ENCODE results near the gene KCNJ10. TPM values are rescaled to one million over a fixed set of nuclear protein-coding genes. Genes with fewer than 3 reads are reported as not detected.

KCNJ10 gene
- total RNA-seq, 6 experiments from 2014 or later = 0.23 to 3.1 (median 0.31) TPM; not detected in 1

DNA sequence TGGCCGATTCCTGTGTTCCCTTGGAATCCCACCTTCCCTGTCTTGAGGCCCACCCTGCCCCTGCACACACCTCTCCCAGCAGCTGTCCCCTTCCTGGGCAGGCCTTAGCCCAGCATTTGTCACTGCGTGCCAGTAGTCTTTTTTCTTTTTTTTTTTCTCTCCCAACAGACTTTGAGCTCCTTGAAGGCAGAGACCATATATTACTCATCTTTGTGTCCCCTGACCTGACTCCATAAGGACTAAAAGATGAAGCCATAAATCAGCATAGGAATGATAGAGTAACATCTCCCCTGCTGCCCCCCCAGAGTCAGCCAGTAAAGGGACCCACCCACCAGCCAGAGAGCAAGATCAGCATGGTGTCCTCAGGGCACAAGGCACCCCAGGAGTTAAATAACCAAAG is 65.5 kb downstream of the KCNJ10 start:
- no peak overlapping the region for H3K4me3 ChIP-seq
- no peaks in the 10 kb centered on the region for H3K27me3 ChIP-seq
- peaks cover 0 to 4% (median 0%) of the 10 kb centered on the region in 4 donors for H3K4me1 ChIP-seq
- no CpG with 5 or more reads among the region's 2 CpGs for WGBS (ENCODE audit: insufficient coverage, low coverage, low lambda C conversion rate, missing lambda C conversion rate)
- no peaks in the 10 kb centered on the region for H3K36me3 ChIP-seq
- no peak overlapping the region for H3K27ac ChIP-seq
- intact Hi-C loops (cut with DNase I) = loop anchor here (5.0 kb wide), 2 partner anchors 62 to 72 kb away; no protein-coding TSS in a partner anchor
- DNase-seq = no peak
- TF ChIP-seq, protein P1, sequence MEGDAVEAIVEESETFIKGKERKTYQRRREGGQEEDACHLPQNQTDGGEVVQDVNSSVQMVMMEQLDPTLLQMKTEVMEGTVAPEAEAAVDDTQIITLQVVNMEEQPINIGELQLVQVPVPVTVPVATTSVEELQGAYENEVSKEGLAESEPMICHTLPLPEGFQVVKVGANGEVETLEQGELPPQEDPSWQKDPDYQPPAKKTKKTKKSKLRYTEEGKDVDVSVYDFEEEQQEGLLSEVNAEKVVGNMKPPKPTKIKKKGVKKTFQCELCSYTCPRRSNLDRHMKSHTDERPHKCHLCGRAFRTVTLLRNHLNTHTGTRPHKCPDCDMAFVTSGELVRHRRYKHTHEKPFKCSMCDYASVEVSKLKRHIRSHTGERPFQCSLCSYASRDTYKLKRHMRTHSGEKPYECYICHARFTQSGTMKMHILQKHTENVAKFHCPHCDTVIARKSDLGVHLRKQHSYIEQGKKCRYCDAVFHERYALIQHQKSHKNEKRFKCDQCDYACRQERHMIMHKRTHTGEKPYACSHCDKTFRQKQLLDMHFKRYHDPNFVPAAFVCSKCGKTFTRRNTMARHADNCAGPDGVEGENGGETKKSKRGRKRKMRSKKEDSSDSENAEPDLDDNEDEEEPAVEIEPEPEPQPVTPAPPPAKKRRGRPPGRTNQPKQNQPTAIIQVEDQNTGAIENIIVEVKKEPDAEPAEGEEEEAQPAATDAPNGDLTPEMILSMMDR (IDR thresholded peaks at IDR 0.05) = no peak
- no peak for TF ChIP-seq POLR2A (IDR thresholded peaks at IDR 0.05)
- ATAC-seq = no peak
- H3K9me3 ChIP-seq = no peaks in the 10 kb centered on the region

DNA sequence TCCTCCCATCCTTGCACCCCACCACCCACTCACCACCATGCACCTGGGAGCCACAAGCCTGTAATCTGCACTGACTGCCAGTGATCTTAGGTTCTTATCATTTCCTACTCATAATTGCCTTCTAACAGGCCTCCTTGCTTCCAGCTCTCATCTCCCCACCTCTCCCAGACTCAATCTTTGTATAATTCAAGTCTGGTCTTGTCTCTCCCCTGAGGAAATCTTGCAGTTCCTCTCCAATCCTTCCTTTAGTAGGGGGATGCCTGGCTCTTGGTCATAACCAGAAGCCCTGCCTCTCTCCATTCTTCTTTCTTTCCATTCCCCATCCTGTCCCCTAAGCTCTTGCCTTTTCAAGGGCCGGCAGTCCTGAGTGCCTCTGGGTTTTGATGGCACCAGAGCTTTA is 66.0 kb downstream of the KCNJ10 start:
- intact Hi-C loops (cut with DNase I) = loop anchor here (5.0 kb wide), 2 partner anchors 62 to 72 kb away; no protein-coding TSS in a partner anchor
- 86% methylated on average over 1 of the region's 1 CpG for WGBS (ENCODE audit: insufficient coverage, low coverage, low lambda C conversion rate, missing lambda C conversion rate)

DNA sequence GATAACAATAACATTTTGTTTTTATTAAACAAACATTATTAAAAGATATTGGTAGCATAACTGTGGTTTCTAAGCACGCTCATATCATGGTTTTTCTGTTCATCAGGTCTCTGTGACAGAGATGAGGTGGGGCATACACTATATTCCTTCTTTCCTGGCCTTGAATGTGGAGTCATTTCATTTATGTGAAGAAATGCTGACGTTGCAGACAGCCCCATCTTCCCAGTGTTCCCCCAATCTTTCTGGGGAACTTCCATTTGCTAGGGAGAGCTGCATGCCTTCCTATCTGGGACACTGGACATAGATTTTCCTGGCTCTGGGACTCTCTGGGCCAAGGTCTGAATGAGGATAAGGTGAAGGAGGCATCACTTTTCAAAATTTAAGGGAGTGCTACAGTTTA is 68.5 kb downstream of the KCNJ10 start:
- H3K27me3 ChIP-seq = no peaks in the 10 kb centered on the region
- H3K27ac ChIP-seq = no peak overlapping the region
- ATAC-seq = no peak
- H3K36me3 ChIP-seq = no peaks in the 10 kb centered on the region
- TF ChIP-seq POLR2A (IDR thresholded peaks at IDR 0.05) = no peak
- TF ChIP-seq, protein P1 (IDR thresholded peaks at IDR 0.05) = no peak
- peaks cover 0 to 4% (median 0%) of the 10 kb centered on the region in 4 donors for H3K4me1 ChIP-seq
- H3K4me3 ChIP-seq = no peak overlapping the region
- intact Hi-C loops (cut with DNase I) = loop anchor here (5.0 kb wide), 2 partner anchors 59 to 69 kb away; no protein-coding TSS in a partner anchor
- DNase-seq = no peak
- no peaks in the 10 kb centered on the region for H3K9me3 ChIP-seq
- 71% methylated on average over 2 of the region's 2 CpGs for WGBS (ENCODE audit: insufficient coverage, low coverage, low lambda C conversion rate, missing lambda C conversion rate)

More for the DNA sequence above, 66.0 kb downstream of the KCNJ10 start:
- ATAC-seq (no peak), DNase-seq (no peak)
- H3K27ac ChIP-seq = no peak overlapping the region
- peaks cover 0 to 4% (median 0%) of the 10 kb centered on the region in 4 donors for H3K4me1 ChIP-seq
- H3K27me3 ChIP-seq = no peaks in the 10 kb centered on the region
- no peak overlapping the region for H3K4me3 ChIP-seq
- H3K9me3 ChIP-seq = no peaks in the 10 kb centered on the region
- no peak for TF ChIP-seq POLR2A (IDR thresholded peaks at IDR 0.05)
- TF ChIP-seq, protein P1 (IDR thresholded peaks at IDR 0.05) = no peak
- no peaks in the 10 kb centered on the region for H3K36me3 ChIP-seq

DNA sequence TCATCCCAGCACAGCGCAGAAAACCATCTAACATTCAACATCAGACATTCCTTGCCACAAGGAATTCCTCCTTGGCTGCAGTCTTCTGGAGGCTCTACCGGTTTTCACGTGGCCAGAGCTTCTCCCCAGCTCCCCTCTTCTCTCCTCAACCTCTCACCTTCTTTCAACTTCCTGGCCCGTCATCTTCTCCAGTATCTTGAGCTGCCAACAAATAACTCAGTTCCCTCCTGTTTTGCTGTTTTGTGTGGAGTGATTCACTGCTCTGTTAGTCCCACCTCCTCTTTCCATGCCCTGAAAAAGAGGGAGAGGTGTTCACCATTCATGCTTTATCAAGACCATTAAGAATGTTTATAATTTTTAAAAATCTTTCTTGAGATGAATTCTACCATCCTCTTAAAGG is 70.8 kb downstream of the KCNJ10 start:
- intact Hi-C loops (cut with DNase I) = no loop called here

More for the DNA sequence above, 70.8 kb downstream of the KCNJ10 start:
- no peak for ATAC-seq
- TF ChIP-seq, protein P1 (IDR thresholded peaks at IDR 0.05) = no peak
- TF ChIP-seq POLR2A (IDR thresholded peaks at IDR 0.05) = no peak
- no peak for DNase-seq
- Histone ChIP-seq H3K4me3 (no peak overlapping the region), H3K36me3 (no peaks in the 10 kb centered on the region), H3K27me3 (no peaks in the 10 kb centered on the region), H3K27ac (no peak overlapping the region), H3K4me1 (no peaks in the 10 kb centered on the region), H3K9me3 (no peaks in the 10 kb centered on the region)
- WGBS (ENCODE audit: insufficient coverage, low coverage, low lambda C conversion rate, missing lambda C conversion rate) = 33% methylated on average over 4 of the region's 4 CpGs

Measured in right lobe of liver (tissue), 6 donors.